Measurements from ENCODE around the gene DOK5. TPM values are rescaled to one million over a fixed set of nuclear protein-coding genes. Genes with fewer than 3 reads are reported as not detected.

The DOK5 gene
- total and polyA plus RNA-seq, 2 experiments from 2014 or later: 5.0 to 6.9 TPM

DNA sequence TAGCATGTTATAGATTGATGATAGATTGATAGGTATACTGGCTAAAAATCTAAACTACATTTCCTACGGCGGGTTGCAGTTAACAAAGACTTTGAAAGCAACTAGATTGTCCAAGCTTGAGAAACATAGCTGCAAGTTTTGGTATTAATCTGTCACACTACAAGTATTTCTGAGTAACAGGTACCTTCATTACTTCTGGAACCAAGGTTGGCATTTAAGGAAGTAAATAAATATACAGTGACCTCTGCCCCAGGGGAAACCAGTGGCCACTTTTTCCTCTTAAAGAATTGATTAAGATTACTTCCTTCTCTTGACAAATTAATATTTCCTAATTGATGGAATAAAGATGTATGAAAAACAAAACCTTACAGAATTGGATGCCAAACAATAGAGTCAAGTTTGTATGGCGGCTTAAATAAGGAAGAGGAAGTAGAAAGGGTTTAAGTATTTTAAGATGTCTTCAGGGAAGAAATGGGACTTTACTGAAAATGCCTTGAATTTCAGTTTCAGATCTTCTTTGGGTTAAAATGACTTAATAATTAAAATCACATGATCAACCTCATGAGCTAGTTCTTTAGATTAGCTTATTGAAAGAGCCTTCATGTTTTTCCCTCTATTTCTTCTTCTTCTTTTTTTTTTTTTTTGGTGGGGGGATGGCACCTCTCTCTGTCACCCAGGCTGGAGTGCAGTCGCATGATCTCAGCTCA lies 132.8 kb downstream of the DOK5 start:
- Histone ChIP-seq H3K4me3 (no peak overlapping the region), H3K27me3 (ENCODE audit: insufficient read depth) (no peaks in the 10 kb centered on the region), H3K4me1 (ENCODE audit: insufficient read depth) (no peaks in the 10 kb centered on the region), H3K9me2 (ENCODE audit: insufficient read depth) (no peaks in the 10 kb centered on the region), H2AFZ (no peak overlapping the region), H3K27ac (ENCODE audit: low read depth) (no peak overlapping the region), H4K20me1 (replicated peaks; ENCODE audit: insufficient read depth) (no peaks in the 10 kb centered on the region), H3K4me2 (no peak overlapping the region), H3K36me3 (ENCODE audit: insufficient read depth) (no peaks in the 10 kb centered on the region), H3F3A (replicated peaks; ENCODE audit: low read depth) (no peaks in the 10 kb centered on the region), H3K79me2 (replicated peaks; ENCODE audit: insufficient read depth) (no peaks in the 10 kb centered on the region)
- DNase-seq (ENCODE audit: low spot score) (no peak), ATAC-seq (no peak)
- H3K27me3 Mint-ChIP-seq (ENCODE audit: insufficient read depth, low read depth, poor library complexity): peaks cover 5% of the 10 kb centered on the region
- H3K9me3 Mint-ChIP-seq: no peaks in the 10 kb centered on the region
- no peaks in the 10 kb centered on the region for H3K4me1 Mint-ChIP-seq
- no peaks in the 10 kb centered on the region for H3K36me3 Mint-ChIP-seq (ENCODE audit: low read depth)
- H3K27ac Mint-ChIP-seq: no peak overlapping the region
- TF ChIP-seq ZNF114 (CRISPR knock-in tag; IDR thresholded peaks at IDR 0.05) (no peak), ZNF331 (CRISPR knock-in tag; IDR thresholded peaks at IDR 0.05; ENCODE audit: low read depth) (no peak), NANOG (IDR thresholded peaks at IDR 0.05; ENCODE audit: borderline replicate concordance) (no peak), EZH2 (IDR thresholded peaks at IDR 0.05; ENCODE audit: low read depth, unreplicated experiment) (no peak), POLR2AphosphoS5 (IDR thresholded peaks at IDR 0.05; ENCODE audit: low read depth) (no peak), EZH2phosphoT487 (IDR thresholded peaks at IDR 0.05; ENCODE audit: unreplicated experiment) (no peak), CREB1 (CRISPR knock-in tag; IDR thresholded peaks at IDR 0.05; ENCODE audit: low read depth) (no peak), STAT1 (IDR thresholded peaks at IDR 0.05; ENCODE audit: unreplicated experiment) (no peak), JUNB (IDR thresholded peaks at IDR 0.05; ENCODE audit: unreplicated experiment) (no peak)
- TF ChIP-seq, protein P1, sequence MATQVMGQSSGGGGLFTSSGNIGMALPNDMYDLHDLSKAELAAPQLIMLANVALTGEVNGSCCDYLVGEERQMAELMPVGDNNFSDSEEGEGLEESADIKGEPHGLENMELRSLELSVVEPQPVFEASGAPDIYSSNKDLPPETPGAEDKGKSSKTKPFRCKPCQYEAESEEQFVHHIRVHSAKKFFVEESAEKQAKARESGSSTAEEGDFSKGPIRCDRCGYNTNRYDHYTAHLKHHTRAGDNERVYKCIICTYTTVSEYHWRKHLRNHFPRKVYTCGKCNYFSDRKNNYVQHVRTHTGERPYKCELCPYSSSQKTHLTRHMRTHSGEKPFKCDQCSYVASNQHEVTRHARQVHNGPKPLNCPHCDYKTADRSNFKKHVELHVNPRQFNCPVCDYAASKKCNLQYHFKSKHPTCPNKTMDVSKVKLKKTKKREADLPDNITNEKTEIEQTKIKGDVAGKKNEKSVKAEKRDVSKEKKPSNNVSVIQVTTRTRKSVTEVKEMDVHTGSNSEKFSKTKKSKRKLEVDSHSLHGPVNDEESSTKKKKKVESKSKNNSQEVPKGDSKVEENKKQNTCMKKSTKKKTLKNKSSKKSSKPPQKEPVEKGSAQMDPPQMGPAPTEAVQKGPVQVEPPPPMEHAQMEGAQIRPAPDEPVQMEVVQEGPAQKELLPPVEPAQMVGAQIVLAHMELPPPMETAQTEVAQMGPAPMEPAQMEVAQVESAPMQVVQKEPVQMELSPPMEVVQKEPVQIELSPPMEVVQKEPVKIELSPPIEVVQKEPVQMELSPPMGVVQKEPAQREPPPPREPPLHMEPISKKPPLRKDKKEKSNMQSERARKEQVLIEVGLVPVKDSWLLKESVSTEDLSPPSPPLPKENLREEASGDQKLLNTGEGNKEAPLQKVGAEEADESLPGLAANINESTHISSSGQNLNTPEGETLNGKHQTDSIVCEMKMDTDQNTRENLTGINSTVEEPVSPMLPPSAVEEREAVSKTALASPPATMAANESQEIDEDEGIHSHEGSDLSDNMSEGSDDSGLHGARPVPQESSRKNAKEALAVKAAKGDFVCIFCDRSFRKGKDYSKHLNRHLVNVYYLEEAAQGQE (IDR thresholded peaks at IDR 0.05; ENCODE audit: unreplicated experiment): no peak
- TF ChIP-seq, protein P2, sequence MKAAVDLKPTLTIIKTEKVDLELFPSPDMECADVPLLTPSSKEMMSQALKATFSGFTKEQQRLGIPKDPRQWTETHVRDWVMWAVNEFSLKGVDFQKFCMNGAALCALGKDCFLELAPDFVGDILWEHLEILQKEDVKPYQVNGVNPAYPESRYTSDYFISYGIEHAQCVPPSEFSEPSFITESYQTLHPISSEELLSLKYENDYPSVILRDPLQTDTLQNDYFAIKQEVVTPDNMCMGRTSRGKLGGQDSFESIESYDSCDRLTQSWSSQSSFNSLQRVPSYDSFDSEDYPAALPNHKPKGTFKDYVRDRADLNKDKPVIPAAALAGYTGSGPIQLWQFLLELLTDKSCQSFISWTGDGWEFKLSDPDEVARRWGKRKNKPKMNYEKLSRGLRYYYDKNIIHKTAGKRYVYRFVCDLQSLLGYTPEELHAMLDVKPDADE (IDR thresholded peaks at IDR 0.05): no peak
- TF ChIP-seq, protein P3, sequence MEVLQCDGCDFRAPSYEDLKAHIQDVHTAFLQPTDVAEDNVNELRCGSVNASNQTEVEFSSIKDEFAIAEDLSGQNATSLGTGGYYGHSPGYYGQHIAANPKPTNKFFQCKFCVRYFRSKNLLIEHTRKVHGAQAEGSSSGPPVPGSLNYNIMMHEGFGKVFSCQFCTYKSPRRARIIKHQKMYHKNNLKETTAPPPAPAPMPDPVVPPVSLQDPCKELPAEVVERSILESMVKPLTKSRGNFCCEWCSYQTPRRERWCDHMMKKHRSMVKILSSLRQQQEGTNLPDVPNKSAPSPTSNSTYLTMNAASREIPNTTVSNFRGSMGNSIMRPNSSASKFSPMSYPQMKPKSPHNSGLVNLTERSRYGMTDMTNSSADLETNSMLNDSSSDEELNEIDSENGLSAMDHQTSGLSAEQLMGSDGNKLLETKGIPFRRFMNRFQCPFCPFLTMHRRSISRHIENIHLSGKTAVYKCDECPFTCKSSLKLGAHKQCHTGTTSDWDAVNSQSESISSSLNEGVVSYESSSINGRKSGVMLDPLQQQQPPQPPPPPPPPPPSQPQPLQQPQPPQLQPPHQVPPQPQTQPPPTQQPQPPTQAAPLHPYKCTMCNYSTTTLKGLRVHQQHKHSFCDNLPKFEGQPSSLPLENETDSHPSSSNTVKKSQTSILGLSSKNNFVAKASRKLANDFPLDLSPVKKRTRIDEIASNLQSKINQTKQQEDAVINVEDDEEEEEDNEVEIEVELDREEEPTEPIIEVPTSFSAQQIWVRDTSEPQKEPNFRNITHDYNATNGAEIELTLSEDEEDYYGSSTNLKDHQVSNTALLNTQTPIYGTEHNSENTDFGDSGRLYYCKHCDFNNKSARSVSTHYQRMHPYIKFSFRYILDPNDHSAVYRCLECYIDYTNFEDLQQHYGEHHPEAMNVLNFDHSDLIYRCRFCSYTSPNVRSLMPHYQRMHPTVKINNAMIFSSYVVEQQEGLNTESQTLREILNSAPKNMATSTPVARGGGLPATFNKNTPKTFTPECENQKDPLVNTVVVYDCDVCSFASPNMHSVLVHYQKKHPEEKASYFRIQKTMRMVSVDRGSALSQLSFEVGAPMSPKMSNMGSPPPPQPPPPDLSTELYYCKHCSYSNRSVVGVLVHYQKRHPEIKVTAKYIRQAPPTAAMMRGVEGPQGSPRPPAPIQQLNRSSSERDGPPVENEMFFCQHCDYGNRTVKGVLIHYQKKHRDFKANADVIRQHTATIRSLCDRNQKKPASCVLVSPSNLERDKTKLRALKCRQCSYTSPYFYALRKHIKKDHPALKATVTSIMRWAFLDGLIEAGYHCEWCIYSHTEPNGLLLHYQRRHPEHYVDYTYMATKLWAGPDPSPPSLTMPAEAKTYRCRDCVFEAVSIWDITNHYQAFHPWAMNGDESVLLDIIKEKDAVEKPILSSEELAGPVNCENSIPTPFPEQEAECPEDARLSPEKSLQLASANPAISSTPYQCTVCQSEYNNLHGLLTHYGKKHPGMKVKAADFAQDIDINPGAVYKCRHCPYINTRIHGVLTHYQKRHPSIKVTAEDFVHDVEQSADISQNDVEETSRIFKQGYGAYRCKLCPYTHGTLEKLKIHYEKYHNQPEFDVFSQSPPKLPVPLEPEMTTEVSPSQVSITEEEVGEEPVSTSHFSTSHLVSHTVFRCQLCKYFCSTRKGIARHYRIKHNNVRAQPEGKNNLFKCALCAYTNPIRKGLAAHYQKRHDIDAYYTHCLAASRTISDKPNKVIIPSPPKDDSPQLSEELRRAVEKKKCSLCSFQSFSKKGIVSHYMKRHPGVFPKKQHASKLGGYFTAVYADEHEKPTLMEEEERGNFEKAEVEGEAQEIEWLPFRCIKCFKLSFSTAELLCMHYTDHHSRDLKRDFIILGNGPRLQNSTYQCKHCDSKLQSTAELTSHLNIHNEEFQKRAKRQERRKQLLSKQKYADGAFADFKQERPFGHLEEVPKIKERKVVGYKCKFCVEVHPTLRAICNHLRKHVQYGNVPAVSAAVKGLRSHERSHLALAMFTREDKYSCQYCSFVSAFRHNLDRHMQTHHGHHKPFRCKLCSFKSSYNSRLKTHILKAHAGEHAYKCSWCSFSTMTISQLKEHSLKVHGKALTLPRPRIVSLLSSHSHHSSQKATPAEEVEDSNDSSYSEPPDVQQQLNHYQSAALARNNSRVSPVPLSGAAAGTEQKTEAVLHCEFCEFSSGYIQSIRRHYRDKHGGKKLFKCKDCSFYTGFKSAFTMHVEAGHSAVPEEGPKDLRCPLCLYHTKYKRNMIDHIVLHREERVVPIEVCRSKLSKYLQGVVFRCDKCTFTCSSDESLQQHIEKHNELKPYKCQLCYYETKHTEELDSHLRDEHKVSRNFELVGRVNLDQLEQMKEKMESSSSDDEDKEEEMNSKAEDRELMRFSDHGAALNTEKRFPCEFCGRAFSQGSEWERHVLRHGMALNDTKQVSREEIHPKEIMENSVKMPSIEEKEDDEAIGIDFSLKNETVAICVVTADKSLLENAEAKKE (CRISPR knock-in tag; IDR thresholded peaks at IDR 0.05): no peak
- TF ChIP-seq, protein P4, sequence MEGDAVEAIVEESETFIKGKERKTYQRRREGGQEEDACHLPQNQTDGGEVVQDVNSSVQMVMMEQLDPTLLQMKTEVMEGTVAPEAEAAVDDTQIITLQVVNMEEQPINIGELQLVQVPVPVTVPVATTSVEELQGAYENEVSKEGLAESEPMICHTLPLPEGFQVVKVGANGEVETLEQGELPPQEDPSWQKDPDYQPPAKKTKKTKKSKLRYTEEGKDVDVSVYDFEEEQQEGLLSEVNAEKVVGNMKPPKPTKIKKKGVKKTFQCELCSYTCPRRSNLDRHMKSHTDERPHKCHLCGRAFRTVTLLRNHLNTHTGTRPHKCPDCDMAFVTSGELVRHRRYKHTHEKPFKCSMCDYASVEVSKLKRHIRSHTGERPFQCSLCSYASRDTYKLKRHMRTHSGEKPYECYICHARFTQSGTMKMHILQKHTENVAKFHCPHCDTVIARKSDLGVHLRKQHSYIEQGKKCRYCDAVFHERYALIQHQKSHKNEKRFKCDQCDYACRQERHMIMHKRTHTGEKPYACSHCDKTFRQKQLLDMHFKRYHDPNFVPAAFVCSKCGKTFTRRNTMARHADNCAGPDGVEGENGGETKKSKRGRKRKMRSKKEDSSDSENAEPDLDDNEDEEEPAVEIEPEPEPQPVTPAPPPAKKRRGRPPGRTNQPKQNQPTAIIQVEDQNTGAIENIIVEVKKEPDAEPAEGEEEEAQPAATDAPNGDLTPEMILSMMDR (conservative IDR thresholded peaks at IDR 0.05; ENCODE audit: low read depth in 2 of 2): no peak
- no peak overlapping the region for H3K4me3 Mint-ChIP-seq

Measured in GM23338 (cell line).